HG03378 (cell line): ENCODE data around the gene MDP1.

ENCODE experiments used
- ATAC-seq: cut with Tn5 transposase; IDR thresholded peaks from one replicate; pipeline ENCODE4 v1.9.1; 2021; ENCODE audit warnings: mild to moderate bottlenecking, moderate library complexity; ENCODE audit not compliant: unreplicated experiment

The MDP1 gene

DNA sequence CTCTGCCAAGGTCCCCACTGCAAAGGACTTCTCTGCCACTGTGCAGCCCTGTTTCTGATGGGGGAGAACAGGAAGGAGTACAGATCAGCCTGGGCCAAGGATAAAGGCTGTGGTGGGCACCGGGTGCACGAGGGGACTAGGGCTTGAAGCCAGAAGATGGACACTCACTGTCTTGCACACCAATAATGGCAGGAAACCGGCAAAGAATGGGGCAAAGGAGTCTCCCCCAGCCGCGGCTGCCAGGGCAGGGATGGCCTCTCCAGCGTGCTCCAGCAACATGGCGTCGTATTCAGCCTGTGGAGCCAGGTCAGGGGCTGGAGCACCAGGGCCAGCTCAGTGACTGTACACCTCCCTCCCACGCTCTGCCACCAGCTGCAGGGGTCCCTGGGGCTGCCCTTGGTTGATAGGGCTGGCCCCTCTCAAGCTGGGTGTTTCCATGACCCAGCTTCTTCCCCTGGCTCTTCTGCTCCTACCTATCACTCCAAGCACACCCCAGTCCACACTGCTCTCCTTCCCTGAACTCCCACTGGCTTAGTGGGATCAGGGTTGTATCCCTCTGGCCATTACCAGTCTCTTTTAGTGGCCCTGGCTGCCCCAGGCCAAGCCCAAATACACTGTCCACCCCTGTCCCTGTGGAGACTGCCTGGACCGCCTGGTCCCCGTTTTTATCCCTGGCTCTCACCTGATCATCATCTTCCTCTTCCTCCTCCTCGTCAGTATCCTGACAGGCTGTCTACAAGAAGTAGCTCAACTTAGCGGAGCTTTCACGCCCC lies 33.6 kb downstream of the MDP1 start:
- no peak for ATAC-seq

DNA sequence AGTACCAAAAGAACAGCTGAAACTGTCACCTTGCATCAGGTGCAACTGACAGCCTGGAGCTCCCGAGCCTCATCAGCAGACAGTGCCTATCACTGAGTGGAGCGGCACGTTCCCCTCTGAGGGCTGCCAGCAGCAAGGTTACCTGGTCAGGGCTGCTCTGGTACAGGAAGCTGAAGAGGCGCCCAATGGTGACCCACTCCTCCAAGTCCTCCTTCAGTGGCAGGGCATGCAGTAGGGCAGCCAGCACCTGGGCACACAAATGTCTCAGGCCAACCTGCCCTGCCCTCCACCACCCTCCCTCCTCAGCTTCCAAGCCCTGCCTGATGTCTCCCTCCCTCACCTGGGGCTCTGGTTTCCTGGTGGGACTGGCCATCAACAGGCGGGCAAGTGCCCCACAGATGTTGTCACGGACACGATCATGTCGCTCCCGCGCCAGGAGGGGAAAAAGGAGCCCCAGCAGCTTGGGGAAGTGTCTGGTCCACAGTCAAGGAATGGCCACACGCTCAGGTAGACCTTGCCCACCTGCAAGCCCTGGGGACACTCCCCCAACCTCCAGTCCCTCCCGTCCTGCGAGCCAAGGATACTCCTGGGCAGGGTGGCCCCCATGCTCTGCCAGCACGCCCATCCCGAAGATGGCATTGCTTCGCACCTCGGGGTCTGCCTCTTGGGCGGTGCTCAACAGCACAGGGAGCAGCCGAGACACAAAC lies 34.3 kb downstream of the MDP1 start:
- no peak for ATAC-seq

DNA sequence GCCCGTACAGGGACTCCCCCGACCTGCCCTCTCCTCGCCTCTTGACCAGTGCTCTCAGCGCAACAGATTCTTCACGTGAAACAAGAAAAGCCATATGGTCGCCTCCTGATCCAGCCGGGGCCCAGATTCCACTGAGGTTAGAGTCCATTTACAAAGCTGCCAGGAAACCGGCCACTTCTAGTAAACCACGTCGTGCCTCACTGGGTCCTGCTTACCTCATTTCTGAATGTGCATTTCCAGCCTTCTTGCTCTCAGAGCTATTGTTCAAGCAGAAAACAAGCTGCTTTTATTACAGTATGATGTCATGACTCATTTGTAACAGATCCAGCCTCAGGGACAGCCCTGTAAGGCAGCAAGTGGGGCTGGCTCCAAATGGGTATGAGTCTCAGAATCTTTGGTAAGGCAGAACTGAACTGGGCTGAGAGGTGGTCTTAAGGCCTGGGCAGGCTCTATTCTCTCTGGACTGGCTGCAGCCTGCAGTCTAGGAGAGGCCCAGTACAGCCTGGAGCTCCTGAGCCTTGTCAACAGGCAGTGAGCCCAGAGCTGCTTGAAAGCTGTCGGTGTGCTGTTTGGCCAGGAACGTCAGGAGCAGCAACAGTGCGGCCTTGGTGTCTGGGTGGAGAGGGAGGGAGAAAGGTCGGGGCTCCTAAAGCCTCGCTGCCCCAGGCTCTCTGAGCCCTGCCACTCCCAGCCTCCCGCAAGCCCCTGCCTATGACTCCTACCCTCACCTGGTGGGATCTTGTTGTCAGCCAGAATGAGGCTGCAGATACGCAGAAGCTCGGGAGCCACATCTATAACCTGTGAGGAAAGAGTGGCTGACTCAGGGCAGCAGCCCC lies 35.7 kb downstream of the MDP1 start:
- no peak for ATAC-seq

DNA sequence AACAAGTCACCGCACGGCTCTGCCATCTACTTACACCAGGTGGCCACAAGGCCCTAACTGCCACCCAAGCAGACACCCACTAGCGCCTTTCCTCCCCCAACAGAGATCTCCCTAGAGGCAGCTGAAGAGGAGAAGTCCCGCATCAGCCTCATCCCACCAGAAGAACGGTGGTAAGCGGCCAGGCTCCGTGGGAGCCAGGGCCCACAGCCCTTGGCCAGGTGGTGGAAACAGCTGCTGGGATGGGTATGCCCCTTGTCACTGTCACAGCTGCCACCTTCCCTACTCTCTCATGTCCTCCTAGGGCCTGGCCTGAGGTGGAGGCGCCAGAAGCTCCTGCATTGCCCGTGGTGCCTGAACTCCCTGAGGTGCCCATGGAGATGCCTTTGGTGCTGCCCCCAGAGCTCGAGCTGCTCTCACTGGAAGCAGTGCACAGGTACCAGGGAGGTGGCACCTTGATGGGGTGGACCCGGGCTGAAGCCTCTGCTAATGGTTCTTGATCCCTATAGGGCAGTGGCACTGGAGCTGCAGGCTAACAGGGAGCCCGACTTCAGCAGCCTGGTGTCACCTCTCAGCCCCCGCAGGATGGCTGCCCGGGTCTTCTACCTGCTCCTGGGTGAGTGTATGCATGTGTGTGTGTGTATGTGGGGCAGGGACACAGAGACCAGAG lies 36.4 kb downstream of the MDP1 start:
- ATAC-seq, result no peak

DNA sequence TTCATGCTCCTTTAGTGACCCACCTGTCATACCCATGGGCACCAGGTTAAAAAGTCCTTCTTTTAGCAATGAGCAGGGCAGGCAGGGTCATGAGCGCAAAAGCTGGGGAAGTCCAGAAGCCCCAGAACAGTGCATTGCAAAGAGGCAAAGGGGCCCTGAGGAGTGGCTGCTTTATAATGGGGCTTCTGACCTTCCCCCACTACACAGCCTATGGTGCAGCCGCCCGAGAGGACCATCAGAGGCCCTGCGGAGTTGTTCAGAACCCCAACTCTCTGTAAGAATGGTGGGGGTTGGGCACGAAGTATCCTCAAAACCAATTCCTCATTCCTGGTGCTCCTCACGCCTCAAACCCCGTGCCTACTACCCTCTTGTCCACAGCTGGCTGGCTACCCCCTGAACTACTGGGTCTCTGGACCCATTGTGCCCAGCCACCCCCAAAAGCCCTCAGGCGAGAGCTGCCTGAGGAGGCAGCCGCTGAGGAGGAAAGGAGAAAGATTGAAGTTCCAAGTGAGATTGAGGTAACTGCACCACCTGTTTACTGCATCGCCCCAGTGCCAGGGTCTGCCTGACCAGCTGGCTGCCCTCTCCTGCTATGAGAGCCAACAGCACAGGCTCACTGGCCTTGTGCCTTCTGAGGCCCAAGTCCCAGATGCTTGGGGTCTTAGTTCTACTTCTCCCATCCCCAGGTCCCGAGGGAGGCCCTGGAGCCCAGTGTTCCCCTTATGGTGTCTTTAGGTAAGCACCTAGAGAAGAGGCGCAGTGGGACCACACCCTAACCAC lies 37.3 kb downstream of the MDP1 start:
- ATAC-seq, result no peak

DNA sequence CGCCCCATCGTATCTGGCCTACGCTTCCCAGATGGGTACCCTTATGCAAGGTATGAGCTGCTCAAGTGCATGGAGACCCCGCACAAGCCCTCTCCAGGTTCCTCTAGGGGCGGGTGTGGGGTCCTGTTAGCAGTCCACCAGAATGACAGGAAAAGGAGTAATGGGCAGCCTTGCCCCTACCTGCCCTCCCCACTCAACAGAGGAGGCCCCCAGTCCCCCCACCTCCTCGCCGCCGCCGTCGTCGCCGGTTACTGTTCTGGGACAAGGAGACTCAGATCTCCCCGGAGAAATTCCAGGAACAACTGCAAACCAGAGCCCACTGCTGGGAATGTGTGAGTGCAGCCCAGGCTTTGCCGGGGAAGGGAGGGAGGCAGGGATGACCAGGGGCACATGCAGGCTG lies 38.0 kb downstream of the MDP1 start:
- no peak for ATAC-seq

DNA sequence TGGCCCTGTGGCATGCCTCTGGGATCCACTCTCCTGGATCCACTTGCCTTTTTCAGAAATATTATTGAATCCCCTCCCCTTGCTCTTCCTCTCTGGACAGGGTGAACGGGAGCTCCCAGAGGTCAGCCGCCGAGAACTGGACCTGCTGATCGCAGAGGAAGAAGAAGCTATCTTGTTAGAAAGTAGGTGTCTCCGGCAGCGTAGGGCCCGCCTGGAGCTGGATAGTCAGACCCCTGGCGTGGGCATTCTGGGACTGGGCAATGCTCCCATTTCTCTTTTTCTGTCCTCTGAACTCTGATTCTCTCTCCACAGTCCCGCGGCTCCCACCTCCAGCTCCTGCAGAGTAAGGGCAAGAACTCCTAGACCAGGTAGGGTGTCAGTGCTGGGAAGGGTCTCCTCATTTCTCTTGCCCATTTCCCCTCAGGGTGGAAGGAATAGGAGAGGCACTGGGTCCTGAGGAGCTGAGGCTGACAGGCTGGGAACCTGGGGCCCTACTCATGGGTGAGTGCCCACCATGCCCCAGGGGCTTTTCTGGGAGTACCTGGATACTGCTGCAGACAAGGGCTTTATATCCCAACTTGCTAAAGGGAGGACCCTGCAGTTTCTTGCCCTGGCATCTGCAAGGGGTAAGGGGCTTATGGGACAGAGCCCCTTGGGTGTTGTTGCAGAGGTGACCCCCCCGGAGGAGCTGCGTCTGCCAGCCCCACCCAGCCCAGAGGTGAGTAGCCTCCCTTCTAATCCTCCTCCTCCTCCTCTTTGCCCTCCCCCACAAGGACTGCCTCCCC lies 38.6 kb downstream of the MDP1 start:
- no peak for ATAC-seq

DNA sequence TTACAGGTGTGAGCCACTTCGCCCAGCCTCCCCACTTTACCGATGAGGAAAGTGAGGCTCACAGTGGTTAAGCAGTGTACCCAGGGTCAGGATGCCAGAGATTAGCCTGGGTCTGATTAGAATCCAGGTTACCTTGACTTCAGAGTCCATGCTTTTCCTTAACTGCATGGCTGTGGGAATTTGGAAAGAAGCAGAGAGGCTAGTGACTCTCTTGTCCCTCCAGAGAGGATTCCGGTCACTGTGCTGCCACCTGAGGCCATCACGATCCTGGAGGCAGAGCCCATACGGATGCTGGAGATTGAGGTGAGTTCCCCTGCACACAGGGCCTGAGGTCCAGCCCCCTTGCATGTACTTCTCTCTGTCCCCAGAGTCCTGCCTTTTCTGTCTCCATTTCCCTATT lies 39.3 kb downstream of the MDP1 start:
- no peak for ATAC-seq

DNA sequence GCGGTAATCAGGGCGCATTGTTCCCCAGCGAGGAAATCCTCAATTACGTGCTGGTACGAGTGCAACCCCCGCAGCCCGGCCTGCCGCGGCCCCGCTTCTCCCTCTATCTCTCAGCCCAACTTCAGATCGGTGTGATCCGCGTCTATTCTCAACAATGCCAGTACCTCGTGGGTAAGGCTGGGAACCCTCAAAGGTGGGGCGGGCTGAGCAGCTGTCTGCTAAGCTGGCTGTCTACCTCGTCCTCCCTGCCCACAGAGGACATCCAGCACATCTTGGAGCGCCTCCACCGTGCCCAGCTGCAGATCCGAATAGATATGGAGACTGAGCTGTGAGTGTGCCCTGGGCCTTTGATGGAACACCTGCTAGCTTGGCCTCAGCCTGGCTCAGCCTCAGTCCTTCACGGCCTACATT lies 43.0 kb downstream of the MDP1 start:
- ATAC-seq, result no peak

DNA sequence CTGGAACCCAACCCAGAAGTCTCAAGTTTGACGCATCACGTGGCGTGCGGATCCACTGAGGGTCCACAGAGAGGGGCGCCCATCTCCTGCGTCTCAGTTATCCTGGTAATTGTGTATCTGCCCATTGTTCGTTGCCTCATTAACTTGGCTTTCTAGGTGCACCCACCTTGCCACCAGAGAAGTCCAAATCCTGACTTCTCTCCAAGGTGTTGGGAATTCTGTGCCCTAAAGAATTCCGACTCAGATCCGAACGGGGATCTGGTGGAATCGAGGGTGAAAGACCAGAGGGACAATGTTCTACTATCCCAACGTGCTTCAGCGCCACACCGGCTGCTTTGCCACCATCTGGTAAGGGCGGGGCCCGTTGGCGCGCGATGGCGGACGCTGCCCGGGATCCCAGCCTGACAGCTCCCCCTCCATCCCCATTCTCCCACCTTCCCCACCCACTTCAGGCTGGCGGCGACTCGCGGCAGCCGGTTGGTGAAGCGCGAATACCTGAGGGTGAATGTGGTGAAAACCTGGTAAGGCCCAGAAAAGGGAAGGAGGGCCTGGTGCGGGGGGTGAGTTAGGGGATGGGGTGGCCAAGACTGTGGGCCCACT lies 43.5 kb downstream of the MDP1 start:
- no peak for ATAC-seq

DNA sequence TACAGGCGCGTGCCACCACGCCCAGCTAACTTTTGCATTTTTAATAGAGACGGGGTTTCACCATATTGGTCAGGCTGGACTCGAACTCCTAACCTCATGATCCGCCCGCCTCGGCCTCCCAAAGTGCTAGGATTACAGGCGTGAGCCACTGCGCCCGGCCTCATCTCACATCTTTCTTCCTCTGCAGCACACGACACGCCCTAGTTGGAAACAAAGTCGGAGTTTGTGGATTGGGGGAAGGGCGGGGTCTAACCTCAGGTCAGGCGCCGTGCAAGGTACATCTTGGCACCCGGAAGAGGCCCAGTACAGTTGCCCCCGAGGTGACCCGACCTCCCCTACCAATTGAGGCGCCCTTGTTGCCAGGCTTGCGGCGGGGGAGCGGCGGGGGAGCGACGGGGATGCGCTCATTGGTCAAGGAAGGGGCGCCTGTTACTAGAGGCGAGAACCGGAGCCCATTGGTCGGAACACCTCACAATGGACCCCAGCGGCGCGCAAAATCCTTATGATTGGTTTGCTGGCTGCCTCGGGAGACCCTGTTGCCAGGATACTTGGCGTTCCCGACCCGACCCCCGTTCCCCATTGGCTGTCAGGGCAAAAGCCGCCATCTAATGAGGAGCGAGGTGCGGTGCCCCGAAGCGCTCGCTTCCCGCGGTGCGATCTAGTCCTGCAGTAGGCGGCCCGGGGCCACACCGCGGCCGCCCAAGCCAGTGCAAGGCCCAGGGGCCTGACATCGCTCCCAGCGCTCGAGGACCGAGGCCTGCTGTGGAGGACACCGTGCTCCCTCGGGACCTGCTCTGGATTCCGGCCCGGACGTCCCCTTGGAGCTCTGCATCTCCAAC lies 44.2 kb downstream of the MDP1 start, which contains the start of gene REC8:
REC8 (plus strand) TSS at position 659 of the 839 bp plus-strand sequence. CDS start 473 bp downstream, outside the sequence.
- ATAC-seq, result peak; percentile 75

DNA sequence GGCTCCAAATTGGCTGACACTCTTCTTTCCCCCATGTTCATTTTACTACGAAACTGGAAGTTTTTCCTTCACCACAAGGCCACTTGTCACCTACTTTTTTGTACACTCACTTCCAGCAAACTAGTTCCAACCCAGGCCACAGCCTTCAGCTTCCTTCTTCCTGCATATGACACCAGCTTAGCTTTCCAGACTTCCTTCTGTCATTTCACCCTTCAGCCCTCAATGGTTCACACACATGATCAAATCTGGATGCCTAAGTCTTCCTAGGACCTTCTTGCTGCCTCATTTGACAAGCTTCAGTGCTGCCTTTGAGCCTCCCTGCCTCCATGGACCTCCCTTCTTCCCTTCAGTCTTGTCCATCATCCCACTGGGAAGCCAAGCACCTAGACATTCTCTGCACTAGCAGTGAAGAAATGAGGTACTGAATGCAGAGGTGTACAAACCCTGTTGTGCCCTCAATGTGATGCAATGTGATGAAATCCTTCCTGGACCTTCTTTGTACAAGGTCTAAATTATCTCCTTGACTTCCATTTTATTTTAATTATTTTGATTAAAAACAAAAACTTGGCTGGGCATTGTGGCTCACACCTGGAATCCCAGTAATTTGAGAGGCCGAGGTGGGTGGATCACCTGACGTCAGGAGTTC lies 48.3 kb downstream of the MDP1 start:
- ATAC-seq, result no peak

DNA sequence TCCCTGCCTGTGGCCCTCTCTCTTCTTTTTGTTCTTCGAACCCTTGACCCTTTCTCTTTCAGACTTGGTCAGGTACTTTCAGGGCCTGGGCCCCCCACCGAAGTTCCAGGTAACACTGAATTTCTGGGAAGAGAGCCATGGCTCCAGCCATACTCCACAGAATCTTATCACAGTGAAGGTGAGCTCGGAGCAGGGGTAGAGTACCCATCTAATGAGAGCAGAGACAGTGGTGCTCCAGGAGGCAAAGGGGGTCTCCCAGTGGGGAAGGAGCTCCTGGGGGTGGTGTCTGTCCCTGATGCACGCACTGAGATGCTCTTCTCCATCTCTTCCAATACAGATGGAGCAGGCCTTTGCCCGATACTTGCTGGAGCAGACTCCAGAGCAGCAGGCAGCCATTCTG lies 50.1 kb downstream of the MDP1 start:
- ATAC-seq, result no peak

DNA sequence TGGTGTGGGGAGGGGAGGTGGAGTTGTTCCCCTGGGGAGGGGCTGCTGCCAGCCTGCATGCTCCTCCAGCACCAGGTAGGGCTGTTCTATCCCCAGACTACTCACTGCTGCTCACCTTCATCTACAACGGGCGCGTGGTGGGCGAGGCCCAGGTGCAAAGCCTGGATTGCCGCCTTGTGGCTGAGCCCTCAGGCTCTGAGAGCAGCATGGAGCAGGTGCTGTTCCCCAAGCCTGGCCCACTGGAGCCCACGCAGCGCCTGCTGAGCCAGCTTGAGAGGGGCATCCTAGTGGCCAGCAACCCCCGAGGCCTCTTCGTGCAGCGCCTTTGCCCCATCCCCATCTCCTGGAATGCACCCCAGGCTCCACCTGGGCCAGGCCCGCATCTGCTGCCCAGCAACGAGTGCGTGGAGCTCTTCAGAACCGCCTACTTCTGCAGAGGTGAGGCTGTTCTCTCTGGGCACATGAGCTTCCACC lies 51.3 kb downstream of the MDP1 start:
- no peak for ATAC-seq
